GM12878 (cell line): ENCODE measurements around the gene RFX7.

Source experiments
- SIN3A ChIP-seq: IDR thresholded peaks from 2 replicates; pipeline ENCODE4 v1.6.1; 2012; ENCODE audit warnings: low read depth, low read length, improper control_type of control experiment
- USF2 ChIP-seq: IDR thresholded peaks from 2 replicates; pipeline ENCODE4 v1.6.1; 2011; ENCODE audit warnings: low read depth, low read length, improper control_type of control experiment, borderline replicate concordance

- TF ChIP-seq USF2 = no peak
- TF ChIP-seq SIN3A = no peak
Observed at GRCh38 chr15:56227780-56228179, 15.9 kb downstream of the RFX7 start.
